Endodermal cell (in vitro differentiated cells): Measurements from ENCODE around the gene DAB1. TPM values are rescaled to one million over a fixed set of nuclear protein-coding genes. Genes with fewer than 3 reads are reported as not detected.

Experiments
- DNase-seq: peaks from one replicate; pipeline ENCODE4 v3.0.0-alpha.2; 2017
- H3K27ac ChIP-seq: 2 replicates; pipeline ENCODE4 v1.5.1; 2013; ENCODE audit warnings: mild to moderate bottlenecking, low read depth, low read length, moderate library complexity
- H3K27me3 ChIP-seq: 2 replicates; pipeline ENCODE4 v1.6.1; 2013; ENCODE audit warnings: mild to moderate bottlenecking, low read length, moderate library complexity; ENCODE audit not compliant: insufficient read depth, control insufficient read depth, poor library complexity, severe bottlenecking
- H3K36me3 ChIP-seq: 2 replicates; pipeline ENCODE4 v1.7.0; 2013; ENCODE audit warnings: mild to moderate bottlenecking, low read length, moderate library complexity; ENCODE audit not compliant: control insufficient read depth, insufficient read depth
- H3K4me1 ChIP-seq: one replicate; pipeline ENCODE4 v1.7.0; 2013; ENCODE audit warnings: low read length; ENCODE audit not compliant: control insufficient read depth, insufficient read depth
- H3K4me3 ChIP-seq: 2 replicates; pipeline ENCODE4 v1.5.1; 2013; ENCODE audit warnings: mild to moderate bottlenecking, low read length, moderate library complexity
- H3K9ac ChIP-seq: 2 replicates; pipeline ENCODE4 v1.6.1; 2013; ENCODE audit warnings: mild to moderate bottlenecking, low read length, moderate library complexity; ENCODE audit not compliant: poor library complexity, severe bottlenecking; ENCODE audit errors: extremely low read depth
- H3K9me3 ChIP-seq: 2 replicates; pipeline ENCODE4 v1.6.1; 2013; ENCODE audit warnings: mild to moderate bottlenecking, low read length, moderate library complexity; ENCODE audit not compliant: control insufficient read depth
- H3K27ac Mint-ChIP-seq: 2 replicates; pipeline ENCODE4 v1.8.0; 2020; ENCODE audit warnings: mixed read lengths
- H3K27me3 Mint-ChIP-seq: 2 replicates; pipeline ENCODE4 v1.8.0; 2021; ENCODE audit warnings: mild to moderate bottlenecking, mixed read lengths; ENCODE audit not compliant: insufficient read depth
- H3K36me3 Mint-ChIP-seq: 2 replicates; pipeline ENCODE4 v1.8.0; 2020; ENCODE audit warnings: low read depth, mixed read lengths
- H3K4me1 Mint-ChIP-seq: 2 replicates; pipeline ENCODE4 v1.8.0; 2020; ENCODE audit warnings: mixed read lengths
- H3K4me3 Mint-ChIP-seq: 2 replicates; pipeline ENCODE4 v1.8.0; 2020; ENCODE audit warnings: mild to moderate bottlenecking, moderate library complexity, mixed read lengths
- H3K9me3 Mint-ChIP-seq: 2 replicates; pipeline ENCODE4 v1.8.0; 2020; ENCODE audit warnings: mild to moderate bottlenecking, mixed read lengths
- WGBS, 2 experiments: methylation state at CpG; one replicate each; pipeline versions ENCODE4 v1.1.5 to v1.1.7; 2013; ENCODE audit warnings: missing lambda C conversion rate in 2 of 2, mixed read lengths in 1 of 2; ENCODE audit not compliant: insufficient coverage in 1 of 2, insufficient read length in 1 of 2; 5-methylcytosine and 5-hydroxymethylcytosine counted together
- total RNA-seq, 2 donors: library from RNA; stranded (reverse); fragmentation: NEBNext Ultra II Directional in 1 of 2; extraction: Animal tissue kit (Norgen Biotek cat#: 25700) in 1 of 2; gene quantifications; 2 replicates in 1 of 2; 3 replicates in 1 of 2; pipeline ENCODE4 v1.2.1, GENCODE V29; 2021
- TF ChIP-seq, protein P1 (sequence below): fragments of 200-600 bp; sonication (generic); conservative IDR thresholded peaks from 2 replicates; pipeline ENCODE4 v1.5.0; 2021; ENCODE audit warnings: antibody characterized with exemption, mild to moderate bottlenecking

DAB1 gene
- total RNA-seq, 2 donors from 2014 or later = 32.0 to 36.2 TPM

- Histone ChIP-seq H3K36me3 (no peaks in the 10 kb centered on the region), H3K9me3 (no peaks in the 10 kb centered on the region), H3K27ac (no peak overlapping the region), H3K9ac (no peak overlapping the region), H3K27me3 (no peaks in the 10 kb centered on the region), H3K4me3 (no peak overlapping the region), H3K4me1 (no peaks in the 10 kb centered on the region)
- 80 to 95% methylated on average over 1 to 2 of the region's 2 CpGs for WGBS, 2 experiments
- DNase-seq = no peak
- H3K36me3 Mint-ChIP-seq = peaks cover 14% of the 10 kb centered on the region
- H3K4me3 Mint-ChIP-seq = no peak overlapping the region
- TF ChIP-seq, protein P1, sequence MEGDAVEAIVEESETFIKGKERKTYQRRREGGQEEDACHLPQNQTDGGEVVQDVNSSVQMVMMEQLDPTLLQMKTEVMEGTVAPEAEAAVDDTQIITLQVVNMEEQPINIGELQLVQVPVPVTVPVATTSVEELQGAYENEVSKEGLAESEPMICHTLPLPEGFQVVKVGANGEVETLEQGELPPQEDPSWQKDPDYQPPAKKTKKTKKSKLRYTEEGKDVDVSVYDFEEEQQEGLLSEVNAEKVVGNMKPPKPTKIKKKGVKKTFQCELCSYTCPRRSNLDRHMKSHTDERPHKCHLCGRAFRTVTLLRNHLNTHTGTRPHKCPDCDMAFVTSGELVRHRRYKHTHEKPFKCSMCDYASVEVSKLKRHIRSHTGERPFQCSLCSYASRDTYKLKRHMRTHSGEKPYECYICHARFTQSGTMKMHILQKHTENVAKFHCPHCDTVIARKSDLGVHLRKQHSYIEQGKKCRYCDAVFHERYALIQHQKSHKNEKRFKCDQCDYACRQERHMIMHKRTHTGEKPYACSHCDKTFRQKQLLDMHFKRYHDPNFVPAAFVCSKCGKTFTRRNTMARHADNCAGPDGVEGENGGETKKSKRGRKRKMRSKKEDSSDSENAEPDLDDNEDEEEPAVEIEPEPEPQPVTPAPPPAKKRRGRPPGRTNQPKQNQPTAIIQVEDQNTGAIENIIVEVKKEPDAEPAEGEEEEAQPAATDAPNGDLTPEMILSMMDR = no peak
- H3K9me3 Mint-ChIP-seq = no peaks in the 10 kb centered on the region
- no peak overlapping the region for H3K27ac Mint-ChIP-seq
- H3K27me3 Mint-ChIP-seq = no peaks in the 10 kb centered on the region
- peaks cover 10% of the 10 kb centered on the region for H3K4me1 Mint-ChIP-seq
These were observed 285.9 kb downstream of the DAB1 start for GRCh38 chr1:57137980-57138379.

DNA sequence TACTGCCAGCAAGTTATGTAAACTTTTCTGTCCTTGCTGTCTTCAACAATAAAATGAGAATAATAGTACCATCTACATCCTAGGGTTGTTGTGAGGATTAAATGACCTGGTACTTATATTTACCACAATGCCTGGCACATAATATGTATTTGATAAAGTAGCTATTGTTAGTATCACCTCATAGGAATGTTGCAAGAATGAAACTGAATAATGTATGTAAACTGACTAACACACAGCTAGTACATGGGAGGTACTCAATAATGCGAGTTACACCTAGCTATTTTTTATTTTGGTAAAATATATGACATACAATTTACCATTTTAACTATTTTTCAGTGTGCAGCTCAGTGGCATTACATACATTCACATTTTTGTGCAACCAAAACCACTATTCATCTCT, 289.1 kb downstream of the DAB1 start:
- Mint-ChIP-seq H3K27ac (no peak overlapping the region), H3K4me1 (peaks cover 10% of the 10 kb centered on the region), H3K4me3 (no peak overlapping the region), H3K27me3 (no peaks in the 10 kb centered on the region), H3K36me3 (peaks cover 6% of the 10 kb centered on the region), H3K9me3 (no peaks in the 10 kb centered on the region)
- Histone ChIP-seq H3K27ac (no peak overlapping the region), H3K4me1 (no peaks in the 10 kb centered on the region), H3K36me3 (no peaks in the 10 kb centered on the region), H3K9me3 (no peaks in the 10 kb centered on the region), H3K9ac (no peak overlapping the region), H3K4me3 (no peak overlapping the region), H3K27me3 (no peaks in the 10 kb centered on the region)
- WGBS, 2 experiments = no CpG with 5 or more reads among the region's 1 CpG
- no peak for DNase-seq
- TF ChIP-seq, protein P1 = no peak

GRCh38 chr1:57133686-57134085, 290.2 kb downstream of the DAB1 start:
- H3K27me3 ChIP-seq = no peaks in the 10 kb centered on the region
- no peaks in the 10 kb centered on the region for H3K4me1 ChIP-seq
- Mint-ChIP-seq H3K4me3 (no peak overlapping the region), H3K4me1 (peaks cover 4% of the 10 kb centered on the region), H3K36me3 (peaks cover 6% of the 10 kb centered on the region), H3K9me3 (no peaks in the 10 kb centered on the region), H3K27me3 (no peaks in the 10 kb centered on the region), H3K27ac (no peak overlapping the region)
- H3K9ac ChIP-seq = no peak overlapping the region
- TF ChIP-seq, protein P1 = no peak
- H3K9me3 ChIP-seq = no peaks in the 10 kb centered on the region
- no peak for DNase-seq
- 70 to 86% methylated on average over 1 of the region's 1 CpG for WGBS, 2 experiments
- H3K36me3 ChIP-seq = no peaks in the 10 kb centered on the region
- no peak overlapping the region for H3K4me3 ChIP-seq
- no peak overlapping the region for H3K27ac ChIP-seq
